ENCODE data around the gene ZBTB42.

DNA sequence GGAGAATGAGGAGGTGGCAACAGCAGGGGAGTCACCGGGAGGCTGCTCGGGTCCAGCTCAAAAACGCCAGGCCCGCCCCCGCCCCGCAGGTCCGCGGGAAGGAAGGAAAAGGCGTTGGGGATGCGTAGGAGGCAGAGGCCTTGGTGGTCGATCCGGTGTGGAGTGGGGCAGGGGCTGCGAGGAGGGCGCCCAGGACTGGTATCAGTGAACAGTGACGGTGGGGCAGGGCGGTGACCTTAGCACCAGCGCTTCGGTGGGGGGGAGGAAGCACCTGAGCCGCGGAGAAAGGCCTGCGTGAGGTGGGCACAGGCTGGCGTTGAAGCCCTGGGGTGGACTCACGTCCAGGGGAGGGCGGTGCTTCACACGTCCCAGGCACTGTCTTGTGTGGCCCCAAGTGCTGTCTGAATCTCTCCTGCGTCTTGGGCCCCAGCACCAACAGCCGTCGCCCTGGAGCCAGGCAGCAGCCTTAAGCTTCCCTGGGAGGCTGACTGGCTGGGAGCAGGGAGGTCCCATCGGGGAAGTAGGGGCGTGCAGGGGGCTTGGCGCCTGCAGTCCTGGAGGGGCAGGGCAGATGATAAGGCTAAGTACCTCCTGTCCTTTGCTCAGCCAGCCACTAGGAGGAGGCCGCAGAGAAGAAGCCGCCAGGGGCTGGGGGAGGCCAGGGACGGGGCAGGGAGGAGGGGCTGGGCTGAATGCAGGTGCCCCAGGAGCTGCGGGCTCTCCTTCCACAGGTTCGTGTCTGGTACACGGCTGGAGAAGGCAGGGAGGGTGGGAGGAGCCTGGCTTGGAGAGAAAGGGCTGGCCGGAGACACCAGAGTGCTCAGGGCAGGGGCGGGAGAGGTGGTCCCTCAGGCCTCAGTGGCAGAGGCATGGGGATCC is 26.5 kb downstream of the ZBTB42 start:
- TF ChIP-seq POLR2A (IDR thresholded peaks at IDR 0.05; ENCODE audit: low read depth, low read length), result no peak
- TF ChIP-seq EZH2 (IDR thresholded peaks at IDR 0.05; ENCODE audit: borderline replicate concordance, low read depth, low read length, severe bottlenecking), result no peak
- TF ChIP-seq MYC (IDR thresholded peaks at IDR 0.05; ENCODE audit: low read depth, low read length), result no peak
- TF ChIP-seq, protein P1, sequence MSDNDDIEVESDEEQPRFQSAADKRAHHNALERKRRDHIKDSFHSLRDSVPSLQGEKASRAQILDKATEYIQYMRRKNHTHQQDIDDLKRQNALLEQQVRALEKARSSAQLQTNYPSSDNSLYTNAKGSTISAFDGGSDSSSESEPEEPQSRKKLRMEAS (IDR thresholded peaks at IDR 0.05; ENCODE audit: insufficient read depth, insufficient read length), result no peak
- TF ChIP-seq, protein P2, sequence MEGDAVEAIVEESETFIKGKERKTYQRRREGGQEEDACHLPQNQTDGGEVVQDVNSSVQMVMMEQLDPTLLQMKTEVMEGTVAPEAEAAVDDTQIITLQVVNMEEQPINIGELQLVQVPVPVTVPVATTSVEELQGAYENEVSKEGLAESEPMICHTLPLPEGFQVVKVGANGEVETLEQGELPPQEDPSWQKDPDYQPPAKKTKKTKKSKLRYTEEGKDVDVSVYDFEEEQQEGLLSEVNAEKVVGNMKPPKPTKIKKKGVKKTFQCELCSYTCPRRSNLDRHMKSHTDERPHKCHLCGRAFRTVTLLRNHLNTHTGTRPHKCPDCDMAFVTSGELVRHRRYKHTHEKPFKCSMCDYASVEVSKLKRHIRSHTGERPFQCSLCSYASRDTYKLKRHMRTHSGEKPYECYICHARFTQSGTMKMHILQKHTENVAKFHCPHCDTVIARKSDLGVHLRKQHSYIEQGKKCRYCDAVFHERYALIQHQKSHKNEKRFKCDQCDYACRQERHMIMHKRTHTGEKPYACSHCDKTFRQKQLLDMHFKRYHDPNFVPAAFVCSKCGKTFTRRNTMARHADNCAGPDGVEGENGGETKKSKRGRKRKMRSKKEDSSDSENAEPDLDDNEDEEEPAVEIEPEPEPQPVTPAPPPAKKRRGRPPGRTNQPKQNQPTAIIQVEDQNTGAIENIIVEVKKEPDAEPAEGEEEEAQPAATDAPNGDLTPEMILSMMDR (IDR thresholded peaks at IDR 0.05; ENCODE audit: extremely low read depth in 1 of 2, insufficient read depth in 1 of 2, low read depth in 1 of 2, low read length in 2 of 2), result peak; percentile 38 to 77
- TF ChIP-seq POLR2AphosphoS5 (IDR thresholded peaks at IDR 0.05; ENCODE audit: insufficient read depth, low read depth, low read length), result no peak
- no peak for TF ChIP-seq GATA2 (IDR thresholded peaks at IDR 0.05; ENCODE audit: insufficient read depth, insufficient read length, low read depth, low read length)
- no peak for TF ChIP-seq JUN (IDR thresholded peaks at IDR 0.05; ENCODE audit: borderline replicate concordance, insufficient read depth, insufficient read length, low read depth)
- no peak for TF ChIP-seq FOS (IDR thresholded peaks at IDR 0.05; ENCODE audit: borderline replicate concordance, insufficient read depth, low read length)
